H1 (cell line): ENCODE results near the gene EDEM1. TPM values are rescaled to one million over a fixed set of nuclear protein-coding genes. Genes with fewer than 3 reads are reported as not detected.

Experiments
- CTCF ChIA-PET: fragments of 300-600 bp; sonication (Branson Sonifier 250); formaldehyde crosslinking; loops from one replicate; lab custom pipeline; 2021; ENCODE audit not compliant: partially characterized antibody; lab: Charles Lee
- POLR2A ChIA-PET: fragments of 300-600 bp; sonication (Branson Sonifier 250); formaldehyde crosslinking; loops from one replicate; lab custom pipeline; 2021; ENCODE audit warnings: inconsistent platforms; ENCODE audit not compliant: partially characterized antibody; lab: Charles Lee
- DNase-seq, 2 experiments: peaks; one replicate each; pipeline versions ENCODE4 v3.0.0 to v3.0.0-alpha.2; 2010 to 2022; ENCODE audit warnings: low spot score in 2 of 2, low read depth in 1 of 2, mixed read lengths in 1 of 2
- FAIRE-seq: peaks from 2 replicates; lab custom pipeline; 2011; peaks lifted over from hg19 to GRCh38; lab: Jason Lieb, UNC
- H2AFZ ChIP-seq: 2 replicates; pipeline ENCODE4 v1.8.1; 2012; ENCODE audit warnings: low read length, inconsistent platforms
- H2AK5ac ChIP-seq: 2 replicates; pipeline ENCODE4 v1.6.1; 2013; ENCODE audit warnings: low read depth, low read length
- H2BK120ac ChIP-seq: replicated peaks from 2 replicates; pipeline ENCODE3; 2013; ENCODE audit warnings: low read depth, low read length, inconsistent platforms
- H2BK12ac ChIP-seq: 2 replicates; pipeline ENCODE4 v1.6.1; 2013; ENCODE audit warnings: low read depth, low read length
- H2BK15ac ChIP-seq: 2 replicates; pipeline ENCODE4 v1.6.1; 2013; ENCODE audit warnings: low read length
- H2BK20ac ChIP-seq: 2 replicates; pipeline ENCODE4 v1.6.1; 2013; ENCODE audit warnings: low read length
- H2BK5ac ChIP-seq: 2 replicates; pipeline ENCODE4 v1.6.1; 2013; ENCODE audit warnings: low read depth, low read length
- H3K14ac ChIP-seq: 2 replicates; pipeline ENCODE4 v1.6.1; 2013; ENCODE audit warnings: inconsistent platforms; ENCODE audit not compliant: insufficient read length
- H3K18ac ChIP-seq: 2 replicates; pipeline ENCODE4 v1.6.1; 2013; ENCODE audit warnings: low read length; ENCODE audit errors: extremely low read depth
- H3K23ac ChIP-seq: 2 replicates; pipeline ENCODE4 v1.6.1; 2013; ENCODE audit warnings: inconsistent platforms; ENCODE audit not compliant: insufficient read length
- H3K23me2 ChIP-seq: 2 replicates; pipeline ENCODE4 v1.6.1; 2013; ENCODE audit warnings: low read depth, low read length
- H3K27ac ChIP-seq: 2 replicates; pipeline ENCODE4 v1.6.1; 2011; ENCODE audit warnings: low read depth, low read length, inconsistent platforms
- H3K27me3 ChIP-seq, 4 experiments: replicated peaks in 1 of 4; 1 replicate in 1 of 4; 2 replicates in 3 of 4; pipeline versions ENCODE4 v1.6.1 to v1.8.1; 2011 to 2013; ENCODE audit warnings: low read length in 3 of 4, mild to moderate bottlenecking in 3 of 4, inconsistent platforms in 2 of 4, mixed read lengths in 2 of 4, moderate library complexity in 1 of 4; ENCODE audit not compliant: control insufficient read depth in 3 of 4, insufficient read depth in 3 of 4; ENCODE audit errors: extremely low read depth in 1 of 4
- H3K36me3 ChIP-seq, 4 experiments: 2 replicates each; pipeline versions ENCODE4 v1.6.1 to v1.8.1; 2011 to 2013; ENCODE audit warnings: mild to moderate bottlenecking in 4 of 4, low read length in 3 of 4, moderate library complexity in 2 of 4, control low read depth in 1 of 4, inconsistent platforms in 1 of 4; ENCODE audit not compliant: insufficient read depth in 4 of 4, control insufficient read depth in 2 of 4
- H3K4ac ChIP-seq: replicated peaks from 2 replicates; pipeline ENCODE3; 2013; ENCODE audit warnings: low read length, low read depth, mixed read lengths, inconsistent platforms; ENCODE audit not compliant: insufficient read length
- H3K4me1 ChIP-seq, 4 experiments: replicated peaks in 1 of 4; 1 replicate in 1 of 4; 2 replicates in 3 of 4; pipeline versions ENCODE4 v1.6.1 to v1.8.1; 2011 to 2013; ENCODE audit warnings: low read length in 3 of 4, inconsistent platforms in 2 of 4, mixed read lengths in 1 of 4; ENCODE audit not compliant: insufficient read depth in 4 of 4, control insufficient read depth in 3 of 4
- H3K4me2 ChIP-seq, 2 experiments: 2 replicates each; pipeline versions ENCODE4 v1.6.1 to v1.8.1; 2011 to 2013; ENCODE audit warnings: low read depth in 2 of 2, low read length in 2 of 2, control low read depth in 1 of 2, inconsistent platforms in 1 of 2, mild to moderate bottlenecking in 1 of 2; ENCODE audit not compliant: insufficient read depth in 1 of 2
- H3K4me3 ChIP-seq, 4 experiments: fragments of 200-600, 300-600 bp in 1 of 4; sonication (generic), shearing (Covaris generic), sonication (Bioruptor Twin) in 1 of 4; 2 replicates each; pipeline versions ENCODE4 v1.5.1 to v1.8.1; 2011 to 2016; ENCODE audit warnings: low read length in 4 of 4, low read depth in 3 of 4, control low read depth in 2 of 4, inconsistent platforms in 2 of 4, mild to moderate bottlenecking in 2 of 4, mixed read lengths in 1 of 4, moderate library complexity in 1 of 4; ENCODE audit not compliant: insufficient read depth in 2 of 4; ENCODE audit errors: extremely low read depth in 1 of 4
- H3K56ac ChIP-seq: replicated peaks from 2 replicates; pipeline ENCODE3; 2013; ENCODE audit warnings: low read depth, mild to moderate bottlenecking, mixed read lengths, low read length, inconsistent platforms; ENCODE audit not compliant: insufficient read length
- H3K79me1 ChIP-seq: 2 replicates; pipeline ENCODE4 v1.6.1; 2013; ENCODE audit warnings: low read depth, low read length, control low read depth
- H3K79me2 ChIP-seq, 2 experiments: 2 replicates each; pipeline versions ENCODE4 v1.6.1 to v1.8.1; 2012 to 2013; ENCODE audit warnings: low read length in 2 of 2, mild to moderate bottlenecking in 2 of 2, inconsistent platforms in 1 of 2; ENCODE audit not compliant: insufficient read depth in 2 of 2, control insufficient read depth in 1 of 2
- H3K9ac ChIP-seq, 4 experiments: replicated peaks in 1 of 4; 1 replicate in 1 of 4; 2 replicates in 3 of 4; pipeline versions ENCODE4 v1.6.1 to v1.8.1; 2011 to 2013; ENCODE audit warnings: low read depth in 3 of 4, low read length in 3 of 4, control low read depth in 2 of 4, mild to moderate bottlenecking in 2 of 4, moderate library complexity in 2 of 4, inconsistent platforms in 1 of 4; ENCODE audit errors: extremely low read depth in 1 of 4
- H3K9me3 ChIP-seq, 2 experiments: 2 replicates each; pipeline versions ENCODE4 v1.6.1 to v1.8.1; 2012 to 2013; ENCODE audit warnings: mild to moderate bottlenecking in 2 of 2, moderate library complexity in 2 of 2, control low read depth in 1 of 2, inconsistent platforms in 1 of 2, low read depth in 1 of 2, low read length in 1 of 2, mixed read lengths in 1 of 2; ENCODE audit not compliant: insufficient read depth in 2 of 2
- H4K20me1 ChIP-seq, 2 experiments: replicated peaks in 1 of 2; 2 replicates each; pipeline versions ENCODE3 to v1.8.1; 2011 to 2013; ENCODE audit warnings: inconsistent platforms in 2 of 2, low read length in 2 of 2, mild to moderate bottlenecking in 1 of 2; ENCODE audit not compliant: insufficient read depth in 2 of 2, control insufficient read depth in 1 of 2
- H4K5ac ChIP-seq: 2 replicates; pipeline ENCODE4 v1.6.1; 2013; ENCODE audit warnings: low read length, low read depth, mixed read lengths, inconsistent platforms; ENCODE audit not compliant: insufficient read length
- H4K8ac ChIP-seq: 2 replicates; pipeline ENCODE4 v1.8.0; 2013; ENCODE audit warnings: mild to moderate bottlenecking, moderate library complexity, low read length, inconsistent platforms; ENCODE audit not compliant: insufficient read depth; ENCODE audit errors: extremely low read depth
- H4K91ac ChIP-seq: replicated peaks from 2 replicates; pipeline ENCODE3; 2013; ENCODE audit warnings: low read length, mixed read lengths, inconsistent platforms; ENCODE audit not compliant: insufficient read length
- BACH1 ChIP-seq: IDR thresholded peaks from 2 replicates; pipeline ENCODE4 v1.6.1; 2012; ENCODE audit warnings: low read length, improper control_type of control experiment
- CBX8 ChIP-seq: fragments of 300-800, 300-1000 bp; sonication (generic); IDR thresholded peaks from 2 replicates; pipeline ENCODE4 v1.7.1; 2016; ENCODE audit warnings: low read depth, low read length, borderline replicate concordance
- EGR1 ChIP-seq: IDR thresholded peaks from 2 replicates; pipeline ENCODE4 v1.6.1; 2011; ENCODE audit warnings: low read depth, low read length, borderline replicate concordance
- EP300 ChIP-seq, 2 experiments: IDR thresholded peaks; 1 replicate in 1 of 2; 2 replicates in 1 of 2; pipeline ENCODE4 v1.6.1; 2011 to 2012; ENCODE audit warnings: low read depth in 2 of 2, low read length in 2 of 2, mild to moderate bottlenecking in 2 of 2, borderline replicate concordance in 1 of 2, inconsistent platforms in 1 of 2, moderate library complexity in 1 of 2
- HDAC2 ChIP-seq, 2 experiments: fragments of 300-600 bp in 1 of 2; sonication (generic) in 1 of 2; IDR thresholded peaks; 2 replicates each; pipeline ENCODE4 v1.6.1; 2011 to 2012; ENCODE audit warnings: low read depth in 2 of 2, low read length in 2 of 2, mild to moderate bottlenecking in 2 of 2, moderate library complexity in 2 of 2, borderline replicate concordance in 1 of 2, inconsistent platforms in 1 of 2
- KDM1A ChIP-seq: fragments of 200-600, 300-600 bp; sonication (generic); IDR thresholded peaks from 2 replicates; pipeline ENCODE4 v1.7.1; 2016; ENCODE audit warnings: mild to moderate bottlenecking, low read length, borderline replicate concordance
- NRF1 ChIP-seq: IDR thresholded peaks from 2 replicates; pipeline ENCODE4 v1.6.1; 2011; ENCODE audit warnings: mild to moderate bottlenecking, low read depth, low read length, improper control_type of control experiment
- POU5F1 ChIP-seq: IDR thresholded peaks from 2 replicates; pipeline ENCODE4 v1.6.1; 2011; ENCODE audit warnings: low read depth, mild to moderate bottlenecking, low read length, moderate library complexity
- SUZ12 ChIP-seq: fragments of 200-600 bp; sonication (generic); IDR thresholded peaks from 2 replicates; pipeline ENCODE4 v1.6.1; 2012; ENCODE audit warnings: mild to moderate bottlenecking, inconsistent platforms, low read length, moderate library complexity, mixed read lengths
- TAF1 ChIP-seq: IDR thresholded peaks from 2 replicates; pipeline ENCODE4 v1.6.1; 2011; ENCODE audit warnings: mild to moderate bottlenecking, low read depth, low read length
- TBP ChIP-seq: IDR thresholded peaks from 2 replicates; pipeline ENCODE4 v1.6.1; 2011; ENCODE audit warnings: low read depth, low read length, improper control_type of control experiment
- TCF12 ChIP-seq: IDR thresholded peaks from 2 replicates; pipeline ENCODE4 v1.6.1; 2011; ENCODE audit warnings: low read depth, mild to moderate bottlenecking, low read length
- TEAD4 ChIP-seq: IDR thresholded peaks from 2 replicates; pipeline ENCODE4 v1.6.1; 2012; ENCODE audit warnings: low read depth, low read length, inconsistent platforms, mixed read lengths
- WGBS, 2 experiments: shearing (Covaris generic) in 1 of 2; methylation state at CpG; one replicate each; pipeline versions ENCODE4 v1.1.6 to v1.1.7; 2013 to 2015; ENCODE audit warnings: low lambda C conversion rate in 2 of 2, mixed read lengths in 2 of 2, inconsistent platforms in 1 of 2, low coverage in 1 of 2, missing lambda C conversion rate in 1 of 2; ENCODE audit not compliant: insufficient replicate concordance in 2 of 2, insufficient coverage in 1 of 2, insufficient read length in 1 of 2; ENCODE audit errors: extremely low coverage in 1 of 2, missing lambda C conversion rate in 1 of 2; 5-methylcytosine and 5-hydroxymethylcytosine counted together
- polyA plus RNA-seq, 7 experiments: library from polyadenylated mRNA; depleted of rRNA in 3 of 7; stranded (reverse) in 5 of 7; unstranded in 2 of 7; fragments of >200 nt in 5 of 7; fragments of 200-250 nt in 2 of 7; gene quantifications; 1 replicate in 5 of 7; 2 replicates in 1 of 7; 4 replicates in 1 of 7; pipeline versions ENCODE4 v1.2.1 to v1.2.3, GENCODE V29; 2011 to 2013; ENCODE audit warnings: missing spikeins in 2 of 7, mixed read lengths in 2 of 7
- total RNA-seq: library from RNA; stranded (reverse); fragmentation: NEBNext Ultra II Directional; extraction: Animal tissue kit (Norgen Biotek cat#: 25700); gene quantifications from 2 replicates; pipeline ENCODE4 v1.2.1, GENCODE V29; 2021

Gene EDEM1
- total and polyA plus RNA-seq, 2 of the 8 experiments (the other 6 are each of a cell fraction or from before 2014, with no cell fraction given), result 4.8 to 16.4 TPM

DNA sequence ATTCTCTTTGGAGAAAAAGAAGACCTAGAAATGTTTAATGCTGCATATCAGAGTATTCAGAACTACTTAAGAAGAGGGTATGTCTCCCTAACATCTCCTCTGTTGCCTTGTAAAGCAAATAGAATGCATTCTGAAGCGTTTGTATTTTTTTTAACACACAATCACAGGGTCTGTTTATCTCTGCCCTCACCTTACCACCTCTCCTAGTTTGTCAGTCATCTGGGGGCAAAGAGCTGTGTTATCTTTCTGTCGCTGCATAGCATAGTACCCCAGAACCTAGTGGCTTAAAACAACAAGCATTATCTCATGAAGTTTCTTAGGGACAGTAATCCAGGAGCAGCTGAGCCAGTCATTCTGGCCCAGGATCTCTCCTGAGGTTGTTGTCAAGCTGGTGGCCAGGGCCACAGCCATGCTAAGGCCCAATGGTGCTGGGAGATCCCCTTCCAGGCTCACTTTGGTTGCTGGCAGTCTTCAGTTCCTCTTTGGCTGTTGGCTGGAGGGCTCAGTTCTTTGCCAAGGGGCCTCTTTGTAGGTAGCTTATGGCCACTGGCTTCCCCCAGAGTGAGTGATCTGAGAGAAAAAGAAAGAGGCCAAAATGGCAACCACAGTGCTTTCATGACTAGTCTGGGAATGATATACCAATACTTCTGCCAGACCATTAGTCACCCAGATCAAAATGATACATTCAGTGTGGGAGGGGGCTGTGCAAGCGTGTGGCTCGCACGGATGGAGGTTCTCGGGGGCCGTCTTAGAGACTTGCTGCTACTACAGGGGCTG lies 17.8 kb downstream of the EDEM1 start:
- no peaks in the 10 kb centered on the region for H4K20me1 ChIP-seq
- POLR2A ChIA-PET, result no interaction called here
- CTCF ChIA-PET, result interaction anchor here (0.7 to 2.2 kb wide), 3 partner anchors 10 to 27 kb away, joined by 3 to 6 read pairs (median 4); no protein-coding TSS in a partner anchor
- no peak overlapping the region for H4K91ac ChIP-seq
- H3K4ac ChIP-seq, result no peak overlapping the region
- no peak for FAIRE-seq
- no peak overlapping the region for H3K27ac ChIP-seq
- no peaks in the 10 kb centered on the region for H3K79me1 ChIP-seq
- H4K8ac ChIP-seq, result no peak overlapping the region
- no peak overlapping the region for H2AFZ ChIP-seq
- H3K9me3 ChIP-seq, result no peaks in the 10 kb centered on the region
- no peaks in the 10 kb centered on the region for H3K4me1 ChIP-seq
- H2BK5ac ChIP-seq, result no peak overlapping the region
- WGBS, 2 experiments, result 94% methylated on average over 7 of the region's 7 CpGs; no CpG with 5 or more reads in 1 of the 2 experiments
- H4K5ac ChIP-seq, result no peak overlapping the region
- H3K9ac ChIP-seq, result no peak overlapping the region
- H2BK120ac ChIP-seq, result no peak overlapping the region
- no peak overlapping the region for H3K56ac ChIP-seq
- H3K27me3 ChIP-seq, result no peaks in the 10 kb centered on the region
- no peak overlapping the region for H2AK5ac ChIP-seq
- H3K23ac ChIP-seq, result no peak overlapping the region
- no peak overlapping the region for H2BK20ac ChIP-seq
- H3K14ac ChIP-seq, result no peak overlapping the region
- no peaks in the 10 kb centered on the region for H3K79me2 ChIP-seq
- H3K23me2 ChIP-seq, result no peaks in the 10 kb centered on the region
- no peak overlapping the region for H3K4me2 ChIP-seq
- no peak overlapping the region for H2BK15ac ChIP-seq
- H2BK12ac ChIP-seq, result no peak overlapping the region
- peaks cover 10 to 68% (median 37%) of the 10 kb centered on the region in 4 experiments; a peak in 7 of 8 replicates for H3K36me3 ChIP-seq
- no peak overlapping the region for H3K4me3 ChIP-seq
- no peak overlapping the region for H3K18ac ChIP-seq
- DNase-seq, result no peak
- TF ChIP-seq SUZ12 (no peak), TCF12 (no peak), CBX8 (no peak), HDAC2 (IDR thresholded peaks at IDR 0.05; ENCODE audit: borderline replicate concordance in 1 of 2, low read depth in 2 of 2, low read length in 2 of 2) (no peak), NRF1 (no peak), EGR1 (no peak), TEAD4 (no peak), KDM1A (no peak), BACH1 (no peak), EP300 (IDR thresholded peaks at IDR 0.05; ENCODE audit: borderline replicate concordance in 1 of 2, low read depth in 2 of 2, low read length in 2 of 2) (no peak), TBP (no peak), POU5F1 (no peak), TAF1 (no peak)
